SK-N-SH treated with all-trans-retinoic acid at 6 μM for 48 hours (cell line): Measurements from ENCODE around the gene HIF1AN.
A peak's percentile ranks its signal among the peaks of the same experiment; 100 is the strongest.

ENCODE experiments used
- ATAC-seq: fragments of 200-7000 bp; cut with Tn5 transposase; 3 replicates; pipeline ENCODE4 v1.9.1; 2020; ENCODE audit warnings: mild to moderate bottlenecking, moderate library complexity
- ARNTL ChIP-seq: fragments of 450-650 bp; formaldehyde crosslinking; IDR thresholded peaks from 2 replicates; pipeline ENCODE4 v1.5.0; 2020; ENCODE audit warnings: low read depth, mild to moderate bottlenecking, moderate library complexity, borderline replicate concordance
- BACH2 ChIP-seq: fragments of 250-450 bp; sonication (Bioruptor Pico); IDR thresholded peaks from 2 replicates; pipeline ENCODE4 v1.9.0; 2021; ENCODE audit warnings: mild to moderate bottlenecking, borderline replicate concordance
- CREB5 ChIP-seq: fragments of 250-450 bp; sonication (Bioruptor Pico); IDR thresholded peaks from 2 replicates; pipeline ENCODE4 v1.5.1; 2020; ENCODE audit warnings: low read depth, mild to moderate bottlenecking, moderate library complexity
- CSRNP3 ChIP-seq: fragments of 250-450 bp; sonication (Bioruptor Pico); IDR thresholded peaks from 2 replicates; pipeline ENCODE4 v1.5.1; 2021; ENCODE audit warnings: mild to moderate bottlenecking, moderate library complexity
- ESRRG ChIP-seq: fragments of 250-450 bp; sonication (Bioruptor Pico); IDR thresholded peaks from 2 replicates; pipeline ENCODE4 v1.6.1; 2021; ENCODE audit warnings: mild to moderate bottlenecking
- GLIS3 ChIP-seq: fragments of 250-450 bp; sonication (Bioruptor Pico); IDR thresholded peaks from 2 replicates; pipeline ENCODE4 v1.5.0; 2020; ENCODE audit warnings: mild to moderate bottlenecking, moderate library complexity
- ISL1 ChIP-seq: fragments of 250-450 bp; sonication (Bioruptor Pico); IDR thresholded peaks from 2 replicates; pipeline ENCODE4 v2.1.2; 2022; ENCODE audit warnings: mild to moderate bottlenecking, moderate library complexity
- OSR1 ChIP-seq: fragments of 250-450 bp; sonication (Bioruptor Pico); IDR thresholded peaks from 2 replicates; pipeline ENCODE4 v1.8.0; 2022; ENCODE audit warnings: moderate library complexity, mild to moderate bottlenecking, inconsistent platforms
- POU6F1 ChIP-seq: fragments of 250-450 bp; sonication (Bioruptor Pico); IDR thresholded peaks from 2 replicates; pipeline ENCODE4 v1.8.0; 2021; ENCODE audit warnings: low read depth, mild to moderate bottlenecking, moderate library complexity, borderline replicate concordance
- PPARA ChIP-seq: fragments of 250-450 bp; sonication (Bioruptor Pico); IDR thresholded peaks from 2 replicates; pipeline ENCODE4 v1.5.0; 2020; ENCODE audit warnings: mild to moderate bottlenecking, borderline replicate concordance
- RARB ChIP-seq: fragments of 250-450 bp; sonication (Bioruptor Pico); IDR thresholded peaks from 2 replicates; pipeline ENCODE4 v1.8.0; 2021; ENCODE audit warnings: mild to moderate bottlenecking, moderate library complexity
- TCF4 ChIP-seq: fragments of 250-450 bp; sonication (Bioruptor Pico); IDR thresholded peaks from 2 replicates; pipeline ENCODE4 v1.8.0; 2021; ENCODE audit warnings: mild to moderate bottlenecking, moderate library complexity, borderline replicate concordance
- TSHZ2 ChIP-seq: fragments of 250-450 bp; sonication (Bioruptor Pico); IDR thresholded peaks from 2 replicates; pipeline ENCODE4 v1.5.0; 2020; ENCODE audit warnings: mild to moderate bottlenecking, moderate library complexity
- ZFP3 ChIP-seq: fragments of 250-450 bp; sonication (Bioruptor Pico); IDR thresholded peaks from 2 replicates; pipeline ENCODE4 v1.5.0; 2020; ENCODE audit warnings: mild to moderate bottlenecking, moderate library complexity
- ZFP30 ChIP-seq: fragments of 450-650 bp; formaldehyde crosslinking; IDR thresholded peaks from 2 replicates; pipeline ENCODE4 v1.5.0; 2022; ENCODE audit warnings: mild to moderate bottlenecking, moderate library complexity
- ZNF565 ChIP-seq: fragments of 450-650 bp; formaldehyde crosslinking; conservative IDR thresholded peaks from 2 replicates; pipeline ENCODE4 v1.5.0; 2020; ENCODE audit warnings: low read depth, mild to moderate bottlenecking, moderate library complexity
- ZNF70 ChIP-seq: fragments of 450-650 bp; formaldehyde crosslinking; IDR thresholded peaks from 2 replicates; pipeline ENCODE4 v1.5.0; 2020; ENCODE audit warnings: mild to moderate bottlenecking, moderate library complexity
- ZNF8 ChIP-seq: fragments of 450-650 bp; formaldehyde crosslinking; IDR thresholded peaks from 2 replicates; pipeline ENCODE4 v1.5.0; 2020; ENCODE audit warnings: mild to moderate bottlenecking, moderate library complexity
- TF ChIP-seq, protein P1 (sequence below): fragments of 250-450 bp; sonication (Bioruptor Pico); IDR thresholded peaks from 2 replicates; pipeline ENCODE4 v1.8.0; 2020; ENCODE audit warnings: mild to moderate bottlenecking, moderate library complexity, borderline replicate concordance

Gene HIF1AN

GRCh38 chr10:100508691-100509150 lies 27.0 kb upstream of the HIF1AN start:
- TF ChIP-seq BACH2 (CRISPR knock-in tag) (no peak), ZFP3 (no peak), RARB (CRISPR knock-in tag) (no peak), CREB5 (CRISPR knock-in tag) (no peak), TCF4 (CRISPR knock-in tag) (no peak), PPARA (CRISPR knock-in tag) (no peak), GLIS3 (CRISPR knock-in tag) (no peak), CSRNP3 (CRISPR knock-in tag) (no peak), ESRRG (no peak), ARNTL (no peak), ZNF8 (no peak), OSR1 (CRISPR knock-in tag) (no peak), ZNF565 (no peak), POU6F1 (no peak), ZFP30 (CRISPR knock-in tag) (no peak), ZNF70 (CRISPR knock-in tag) (no peak), TSHZ2 (CRISPR knock-in tag) (no peak), ISL1 (no peak)
- TF ChIP-seq, protein P1, sequence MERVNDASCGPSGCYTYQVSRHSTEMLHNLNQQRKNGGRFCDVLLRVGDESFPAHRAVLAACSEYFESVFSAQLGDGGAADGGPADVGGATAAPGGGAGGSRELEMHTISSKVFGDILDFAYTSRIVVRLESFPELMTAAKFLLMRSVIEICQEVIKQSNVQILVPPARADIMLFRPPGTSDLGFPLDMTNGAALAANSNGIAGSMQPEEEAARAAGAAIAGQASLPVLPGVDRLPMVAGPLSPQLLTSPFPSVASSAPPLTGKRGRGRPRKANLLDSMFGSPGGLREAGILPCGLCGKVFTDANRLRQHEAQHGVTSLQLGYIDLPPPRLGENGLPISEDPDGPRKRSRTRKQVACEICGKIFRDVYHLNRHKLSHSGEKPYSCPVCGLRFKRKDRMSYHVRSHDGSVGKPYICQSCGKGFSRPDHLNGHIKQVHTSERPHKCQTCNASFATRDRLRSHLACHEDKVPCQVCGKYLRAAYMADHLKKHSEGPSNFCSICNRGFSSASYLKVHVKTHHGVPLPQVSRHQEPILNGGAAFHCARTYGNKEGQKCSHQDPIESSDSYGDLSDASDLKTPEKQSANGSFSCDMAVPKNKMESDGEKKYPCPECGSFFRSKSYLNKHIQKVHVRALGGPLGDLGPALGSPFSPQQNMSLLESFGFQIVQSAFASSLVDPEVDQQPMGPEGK (CRISPR knock-in tag) = no peak
- TF ChIP-seq, all 23 proteins: peak for 0
- peak; percentile 87 for ATAC-seq

DNA sequence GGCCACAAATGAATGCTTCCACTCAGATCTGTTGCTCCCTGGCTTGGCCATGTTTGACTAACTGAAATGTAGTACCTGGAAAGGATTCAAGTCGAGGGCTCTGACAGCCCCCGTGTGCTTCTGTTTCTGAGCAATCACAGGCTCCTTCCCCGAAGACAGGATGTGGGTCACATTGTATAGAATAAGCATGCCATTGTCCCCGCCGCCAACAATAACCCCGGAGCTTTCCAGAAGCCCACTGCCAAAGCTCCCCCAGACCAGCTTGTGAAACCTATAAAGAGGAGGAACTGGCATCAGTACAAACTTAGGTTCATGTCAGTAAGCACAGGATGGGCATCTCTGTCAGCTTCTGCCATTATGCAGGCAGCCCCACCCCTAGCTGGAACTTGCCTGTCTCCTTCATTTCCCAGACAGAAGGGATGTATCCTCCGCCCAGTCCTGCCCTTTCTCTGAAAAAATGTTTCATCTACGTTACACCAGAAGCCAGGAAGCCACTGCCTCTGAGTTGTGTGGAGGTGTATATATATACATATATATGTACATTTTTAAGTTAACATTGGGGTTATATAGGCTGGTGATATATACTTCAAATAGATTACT lies 26.4 kb upstream of the HIF1AN start:
- no peak for ATAC-seq
- TF ChIP-seq CSRNP3 (CRISPR knock-in tag) (no peak), RARB (CRISPR knock-in tag) (no peak), CREB5 (CRISPR knock-in tag) (no peak)
- TF ChIP-seq, protein P1 (CRISPR knock-in tag) = no peak
- TF ChIP-seq, all 23 proteins: peak for 0
